Measurements from ENCODE around the gene TEX29.

Gene TEX29

DNA sequence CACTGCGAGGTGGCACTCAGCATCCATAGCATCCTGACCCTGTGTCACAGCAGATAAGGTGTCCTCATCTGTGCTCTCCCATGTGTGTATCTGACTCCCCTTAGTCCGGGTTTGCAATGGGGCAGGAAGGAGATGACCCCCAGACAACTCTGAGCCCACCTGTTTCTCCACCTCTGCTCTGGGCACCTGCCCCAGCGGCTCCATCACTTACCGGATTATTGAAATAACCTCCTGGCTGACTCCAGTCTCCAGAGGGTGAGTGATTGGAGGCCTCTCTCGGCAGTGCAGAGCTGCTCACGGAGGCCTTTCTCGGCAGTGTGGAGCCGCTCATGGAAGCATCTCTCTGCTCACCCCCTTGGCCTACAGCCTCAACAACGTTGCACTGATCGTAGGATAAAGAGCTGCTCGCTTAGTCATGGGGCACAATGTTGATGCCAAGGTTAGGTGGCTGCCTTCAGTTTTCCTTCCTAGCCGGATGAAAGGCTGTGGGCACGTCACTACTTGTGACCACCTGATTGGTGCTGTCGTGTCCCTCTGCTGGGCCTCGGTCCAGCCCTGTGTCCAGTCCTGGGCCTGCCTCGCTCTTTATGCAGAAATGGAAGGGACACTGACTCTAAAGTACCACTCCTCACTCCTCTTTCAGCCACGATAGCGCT lies 67.6 kb downstream of the TEX29 start:
- Histone ChIP-seq H3K4me1 (ENCODE audit: insufficient read depth, poor library complexity, severe bottlenecking) (no peaks in the 10 kb centered on the region), H3K9me3 (ENCODE audit: severe bottlenecking) (no peaks in the 10 kb centered on the region), H3K27ac (ENCODE audit: poor library complexity, severe bottlenecking) (no peak overlapping the region), H3K36me3 (ENCODE audit: low read depth) (no peaks in the 10 kb centered on the region), H3K4me3 (ENCODE audit: severe bottlenecking) (no peak overlapping the region), H3K27me3 (ENCODE audit: insufficient read depth, poor library complexity, severe bottlenecking) (no peaks in the 10 kb centered on the region)
- ATAC-seq (ENCODE audit: low read depth) (no peak), DNase-seq (ENCODE audit: low spot score) (no peak)
- TF ChIP-seq, protein P1, sequence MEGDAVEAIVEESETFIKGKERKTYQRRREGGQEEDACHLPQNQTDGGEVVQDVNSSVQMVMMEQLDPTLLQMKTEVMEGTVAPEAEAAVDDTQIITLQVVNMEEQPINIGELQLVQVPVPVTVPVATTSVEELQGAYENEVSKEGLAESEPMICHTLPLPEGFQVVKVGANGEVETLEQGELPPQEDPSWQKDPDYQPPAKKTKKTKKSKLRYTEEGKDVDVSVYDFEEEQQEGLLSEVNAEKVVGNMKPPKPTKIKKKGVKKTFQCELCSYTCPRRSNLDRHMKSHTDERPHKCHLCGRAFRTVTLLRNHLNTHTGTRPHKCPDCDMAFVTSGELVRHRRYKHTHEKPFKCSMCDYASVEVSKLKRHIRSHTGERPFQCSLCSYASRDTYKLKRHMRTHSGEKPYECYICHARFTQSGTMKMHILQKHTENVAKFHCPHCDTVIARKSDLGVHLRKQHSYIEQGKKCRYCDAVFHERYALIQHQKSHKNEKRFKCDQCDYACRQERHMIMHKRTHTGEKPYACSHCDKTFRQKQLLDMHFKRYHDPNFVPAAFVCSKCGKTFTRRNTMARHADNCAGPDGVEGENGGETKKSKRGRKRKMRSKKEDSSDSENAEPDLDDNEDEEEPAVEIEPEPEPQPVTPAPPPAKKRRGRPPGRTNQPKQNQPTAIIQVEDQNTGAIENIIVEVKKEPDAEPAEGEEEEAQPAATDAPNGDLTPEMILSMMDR (IDR thresholded peaks at IDR 0.05; ENCODE audit: poor library complexity, severe bottlenecking): no peak

DNA sequence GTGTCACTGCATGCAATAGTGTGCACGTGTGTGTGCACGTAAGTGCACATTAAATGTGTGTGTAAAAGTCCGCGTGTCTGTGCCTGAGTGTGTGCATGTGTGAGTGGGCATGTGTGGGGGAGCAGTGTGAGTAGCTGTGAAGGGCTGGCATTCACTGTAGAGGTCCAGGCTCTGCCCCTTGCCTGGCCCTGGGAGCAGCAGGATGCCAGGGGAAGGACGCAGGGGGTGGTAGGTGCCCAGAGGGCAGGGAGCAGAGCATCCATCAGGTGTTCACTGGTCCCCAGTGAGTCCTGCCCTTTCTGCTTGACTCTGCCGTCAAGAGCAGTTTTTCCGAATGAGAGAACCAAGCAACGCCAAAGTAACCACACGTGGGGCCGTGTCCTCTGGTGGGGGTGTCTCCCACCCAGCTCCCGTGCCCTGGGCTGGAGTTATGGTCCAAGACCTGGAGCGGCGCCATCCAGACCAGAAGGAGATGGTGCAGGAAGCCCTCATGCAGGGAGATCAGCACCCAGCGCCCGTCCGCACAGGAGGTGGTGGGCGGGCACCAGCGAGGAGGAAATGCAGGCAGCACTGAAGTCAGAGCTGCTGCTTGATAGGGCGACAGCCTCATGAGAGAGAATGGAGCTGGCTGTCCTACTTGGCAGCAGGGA lies 68.5 kb downstream of the TEX29 start:
- H3K4me1 ChIP-seq (ENCODE audit: insufficient read depth, poor library complexity, severe bottlenecking): no peaks in the 10 kb centered on the region
- H3K9me3 ChIP-seq (ENCODE audit: severe bottlenecking): no peaks in the 10 kb centered on the region
- DNase-seq (ENCODE audit: low spot score): no peak
- no peak overlapping the region for H3K27ac ChIP-seq (ENCODE audit: poor library complexity, severe bottlenecking)
- no peak for ATAC-seq (ENCODE audit: low read depth)
- TF ChIP-seq, protein P1 (IDR thresholded peaks at IDR 0.05; ENCODE audit: poor library complexity, severe bottlenecking): no peak
- no peaks in the 10 kb centered on the region for H3K36me3 ChIP-seq (ENCODE audit: low read depth)
- H3K27me3 ChIP-seq (ENCODE audit: insufficient read depth, poor library complexity, severe bottlenecking): no peaks in the 10 kb centered on the region
- H3K4me3 ChIP-seq (ENCODE audit: severe bottlenecking): no peak overlapping the region

DNA sequence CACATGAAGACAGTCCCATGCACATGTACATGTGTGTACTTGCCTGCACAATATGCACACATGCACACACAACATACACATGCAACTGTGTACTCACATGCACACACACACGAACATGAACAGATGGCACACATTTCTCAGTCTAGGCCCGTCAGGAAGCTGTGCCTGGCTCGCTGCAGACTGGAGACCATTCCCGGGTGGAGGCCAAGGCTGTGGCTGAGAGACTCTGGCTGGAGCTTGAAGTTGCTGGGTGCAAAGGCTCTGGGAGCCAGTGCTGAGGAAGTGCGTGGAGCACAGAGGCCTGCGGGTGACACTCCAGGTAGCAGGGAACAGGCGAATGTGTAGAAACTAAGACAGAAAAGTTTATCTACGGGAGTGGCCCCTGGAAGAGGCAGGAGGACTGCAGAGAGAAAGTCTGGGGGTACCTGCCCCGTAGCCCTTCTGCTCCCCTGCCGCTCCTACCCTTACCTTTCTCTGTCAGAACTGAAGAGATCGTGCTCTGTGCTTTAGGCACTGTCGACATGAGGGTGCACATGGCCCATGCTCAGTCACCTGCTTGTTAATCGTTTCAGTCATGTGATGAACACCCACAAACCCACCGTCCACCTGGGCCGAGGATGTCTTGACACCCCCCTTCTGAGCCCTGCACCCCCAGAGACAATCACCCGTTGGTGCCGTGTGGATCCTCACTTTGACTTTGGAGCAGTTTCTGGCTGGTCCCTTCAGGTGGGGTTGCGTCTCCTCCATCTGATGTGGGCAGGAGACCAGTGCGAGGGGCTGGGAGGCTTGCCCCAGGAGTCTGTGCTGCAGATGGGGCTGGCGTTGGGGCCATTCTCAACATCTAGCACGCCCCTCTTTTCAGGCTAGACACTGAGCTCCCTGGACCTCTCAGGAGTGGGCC lies 69.4 kb downstream of the TEX29 start:
- no peak overlapping the region for H3K27ac ChIP-seq (ENCODE audit: poor library complexity, severe bottlenecking)
- TF ChIP-seq, protein P1 (IDR thresholded peaks at IDR 0.05; ENCODE audit: poor library complexity, severe bottlenecking): no peak
- no peaks in the 10 kb centered on the region for H3K36me3 ChIP-seq (ENCODE audit: low read depth)
- H3K9me3 ChIP-seq (ENCODE audit: severe bottlenecking): no peaks in the 10 kb centered on the region
- no peaks in the 10 kb centered on the region for H3K27me3 ChIP-seq (ENCODE audit: insufficient read depth, poor library complexity, severe bottlenecking)
- H3K4me3 ChIP-seq (ENCODE audit: severe bottlenecking): no peak overlapping the region
- H3K4me1 ChIP-seq (ENCODE audit: insufficient read depth, poor library complexity, severe bottlenecking): no peaks in the 10 kb centered on the region
- no peak for ATAC-seq (ENCODE audit: low read depth)
- DNase-seq (ENCODE audit: low spot score): no peak

DNA sequence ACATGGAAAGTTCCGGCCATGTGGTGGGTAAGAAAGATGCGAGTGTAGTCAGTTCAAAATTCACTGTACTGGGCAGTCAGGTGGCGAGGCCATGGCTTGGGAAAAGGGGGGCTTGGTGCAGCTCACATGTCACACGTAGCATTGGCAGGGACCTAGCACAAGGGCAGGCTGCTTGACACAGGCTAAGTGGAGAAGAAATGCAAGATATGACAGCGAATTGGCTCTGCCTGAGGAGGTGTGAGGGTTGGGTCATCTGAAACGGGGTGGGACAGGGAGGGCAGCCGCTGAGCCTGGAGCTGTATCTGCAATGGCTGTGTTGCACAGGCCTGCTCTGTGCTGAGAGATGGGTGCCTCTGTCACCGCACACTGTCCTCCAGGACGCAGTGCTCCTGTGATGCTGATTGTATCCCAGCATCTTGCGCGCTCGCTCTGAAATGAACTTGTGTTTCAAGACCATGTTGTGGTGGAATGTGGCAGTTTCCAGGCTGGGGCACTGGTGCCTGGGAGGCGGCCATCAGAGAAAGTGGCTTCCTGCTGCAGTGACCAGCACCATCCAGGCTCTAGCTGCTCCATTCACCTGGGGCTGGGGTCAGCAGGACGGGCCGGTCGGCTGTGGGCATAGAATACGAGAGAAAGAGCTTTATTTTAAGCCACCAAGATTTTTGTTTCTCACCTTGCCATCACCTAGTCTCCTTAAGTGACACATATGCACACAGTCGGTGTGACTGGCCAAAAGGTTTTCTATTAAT lies 70.3 kb downstream of the TEX29 start:
- ATAC-seq (ENCODE audit: low read depth) (no peak), DNase-seq (ENCODE audit: low spot score) (no peak)
- H3K9me3 ChIP-seq (ENCODE audit: severe bottlenecking): no peaks in the 10 kb centered on the region
- H3K4me1 ChIP-seq (ENCODE audit: insufficient read depth, poor library complexity, severe bottlenecking): no peaks in the 10 kb centered on the region
- no peaks in the 10 kb centered on the region for H3K27me3 ChIP-seq (ENCODE audit: insufficient read depth, poor library complexity, severe bottlenecking)
- H3K27ac ChIP-seq (ENCODE audit: poor library complexity, severe bottlenecking): no peak overlapping the region
- no peaks in the 10 kb centered on the region for H3K36me3 ChIP-seq (ENCODE audit: low read depth)
- H3K4me3 ChIP-seq (ENCODE audit: severe bottlenecking): no peak overlapping the region
- TF ChIP-seq, protein P1 (IDR thresholded peaks at IDR 0.05; ENCODE audit: poor library complexity, severe bottlenecking): no peak
